ENCODE results near the gene FADS3. TPM values are rescaled to one million over a fixed set of nuclear protein-coding genes. Genes with fewer than 3 reads are reported as not detected.

Gene FADS3
- total RNA-seq, 4 donors from 2014 or later: 10.9 to 27.8 (median 18.3) TPM

DNA sequence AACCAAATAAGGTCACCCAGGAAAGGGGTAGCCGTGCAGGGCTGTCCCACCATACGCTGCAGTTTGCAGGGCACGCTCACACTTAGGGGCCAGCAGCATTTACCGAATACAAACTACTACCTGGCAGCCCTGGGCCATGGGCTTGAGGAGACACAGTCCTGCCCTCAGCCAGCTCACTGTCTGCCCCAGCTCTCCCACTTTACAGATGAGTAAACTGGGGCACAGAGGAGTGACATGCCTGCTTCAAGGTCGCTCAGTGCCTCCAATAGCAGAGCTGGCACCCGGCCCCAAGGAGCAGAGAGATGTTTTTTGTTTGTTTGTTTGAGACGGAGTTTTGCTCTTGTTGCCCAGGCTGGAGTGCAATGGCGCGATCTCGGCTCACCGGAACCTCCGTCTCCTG lies 2.8 kb downstream of the FADS3 start:
- intact Hi-C loops (cut with DNase I; ENCODE audit: low total_unique reads): no loop called here
- TF ChIP-seq POLR2A (IDR thresholded peaks at IDR 0.05): no peak
- TF ChIP-seq, protein P1, sequence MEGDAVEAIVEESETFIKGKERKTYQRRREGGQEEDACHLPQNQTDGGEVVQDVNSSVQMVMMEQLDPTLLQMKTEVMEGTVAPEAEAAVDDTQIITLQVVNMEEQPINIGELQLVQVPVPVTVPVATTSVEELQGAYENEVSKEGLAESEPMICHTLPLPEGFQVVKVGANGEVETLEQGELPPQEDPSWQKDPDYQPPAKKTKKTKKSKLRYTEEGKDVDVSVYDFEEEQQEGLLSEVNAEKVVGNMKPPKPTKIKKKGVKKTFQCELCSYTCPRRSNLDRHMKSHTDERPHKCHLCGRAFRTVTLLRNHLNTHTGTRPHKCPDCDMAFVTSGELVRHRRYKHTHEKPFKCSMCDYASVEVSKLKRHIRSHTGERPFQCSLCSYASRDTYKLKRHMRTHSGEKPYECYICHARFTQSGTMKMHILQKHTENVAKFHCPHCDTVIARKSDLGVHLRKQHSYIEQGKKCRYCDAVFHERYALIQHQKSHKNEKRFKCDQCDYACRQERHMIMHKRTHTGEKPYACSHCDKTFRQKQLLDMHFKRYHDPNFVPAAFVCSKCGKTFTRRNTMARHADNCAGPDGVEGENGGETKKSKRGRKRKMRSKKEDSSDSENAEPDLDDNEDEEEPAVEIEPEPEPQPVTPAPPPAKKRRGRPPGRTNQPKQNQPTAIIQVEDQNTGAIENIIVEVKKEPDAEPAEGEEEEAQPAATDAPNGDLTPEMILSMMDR (IDR thresholded peaks at IDR 0.05): no peak

DNA sequence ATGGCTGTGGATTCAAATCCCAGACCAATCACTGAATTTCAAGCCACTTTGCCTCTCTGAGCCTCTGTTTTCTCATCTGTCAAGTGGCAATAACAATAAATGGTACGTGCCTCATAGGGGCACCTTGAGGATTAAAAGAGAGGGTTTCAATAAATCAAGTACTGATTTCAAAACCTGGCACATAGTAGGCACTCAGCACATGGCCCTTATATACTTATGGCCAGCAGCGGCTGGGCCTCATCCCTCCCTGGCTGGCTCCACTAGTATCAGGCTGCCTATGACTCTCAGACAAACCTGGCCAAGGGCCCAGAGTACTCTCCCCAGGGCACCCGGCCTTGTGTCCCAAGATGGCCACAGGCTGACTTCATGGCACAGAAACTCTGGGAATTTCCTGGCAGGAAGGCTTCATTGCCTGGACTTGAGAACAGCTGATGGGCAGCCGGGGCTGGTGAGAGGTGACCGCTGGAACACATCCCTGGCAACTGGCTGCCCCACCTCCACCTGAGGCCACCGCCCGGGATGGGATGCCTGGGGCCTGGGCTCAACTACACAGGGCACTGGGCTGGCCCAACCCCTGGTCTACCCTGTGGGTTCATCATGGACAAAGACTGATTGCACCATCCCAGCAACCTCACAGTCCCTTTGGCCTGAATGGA lies 3.4 kb downstream of the FADS3 start:
- intact Hi-C loops (cut with DNase I; ENCODE audit: low total_unique reads): no loop called here
- TF ChIP-seq, protein P1 (IDR thresholded peaks at IDR 0.05): no peak
- TF ChIP-seq POLR2A (IDR thresholded peaks at IDR 0.05): no peak
- H3K4me3 ChIP-seq (ENCODE audit: low read depth, poor library complexity, severe bottlenecking): no peak overlapping the region
- DNase-seq (ENCODE audit: low spot score in 2 of 2): peak in 1 of 2 donors; percentile 94
- 76 to 85% methylated on average over 7 of the region's 7 CpGs for WGBS, 2 donors

More for the DNA sequence above, 2.8 kb downstream of the FADS3 start:
- no peak overlapping the region for H3K4me3 ChIP-seq (ENCODE audit: low read depth, poor library complexity, severe bottlenecking)
- 92 to 96% methylated on average over 12 of the region's 12 CpGs for WGBS, 2 donors
- DNase-seq (ENCODE audit: low spot score in 2 of 2): no peak

DNA sequence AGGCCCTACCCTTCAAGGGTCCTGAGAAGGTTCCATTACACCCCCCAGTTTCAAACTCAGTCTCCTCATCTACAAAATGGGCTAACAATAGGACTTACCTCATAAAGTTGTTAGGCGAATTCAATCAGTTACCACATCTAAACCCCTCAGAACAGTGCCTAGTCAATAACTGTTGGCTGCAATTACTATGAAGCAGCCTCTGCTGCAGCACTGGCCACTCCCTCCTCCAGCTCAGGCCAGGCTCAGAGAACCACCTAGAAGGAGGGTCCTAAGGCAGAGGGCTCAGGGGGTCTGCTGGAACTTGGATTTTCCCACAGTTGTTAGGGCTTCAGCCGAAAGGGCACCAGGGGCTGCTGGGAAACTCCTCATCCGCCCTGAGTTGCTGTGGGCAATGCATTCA lies 4.7 kb downstream of the FADS3 start:
- 96 to 100% methylated on average over 3 of the region's 3 CpGs for WGBS, 2 donors
- DNase-seq (ENCODE audit: low spot score in 2 of 2): no peak
- intact Hi-C loops (cut with DNase I; ENCODE audit: low total_unique reads): no loop called here

DNA sequence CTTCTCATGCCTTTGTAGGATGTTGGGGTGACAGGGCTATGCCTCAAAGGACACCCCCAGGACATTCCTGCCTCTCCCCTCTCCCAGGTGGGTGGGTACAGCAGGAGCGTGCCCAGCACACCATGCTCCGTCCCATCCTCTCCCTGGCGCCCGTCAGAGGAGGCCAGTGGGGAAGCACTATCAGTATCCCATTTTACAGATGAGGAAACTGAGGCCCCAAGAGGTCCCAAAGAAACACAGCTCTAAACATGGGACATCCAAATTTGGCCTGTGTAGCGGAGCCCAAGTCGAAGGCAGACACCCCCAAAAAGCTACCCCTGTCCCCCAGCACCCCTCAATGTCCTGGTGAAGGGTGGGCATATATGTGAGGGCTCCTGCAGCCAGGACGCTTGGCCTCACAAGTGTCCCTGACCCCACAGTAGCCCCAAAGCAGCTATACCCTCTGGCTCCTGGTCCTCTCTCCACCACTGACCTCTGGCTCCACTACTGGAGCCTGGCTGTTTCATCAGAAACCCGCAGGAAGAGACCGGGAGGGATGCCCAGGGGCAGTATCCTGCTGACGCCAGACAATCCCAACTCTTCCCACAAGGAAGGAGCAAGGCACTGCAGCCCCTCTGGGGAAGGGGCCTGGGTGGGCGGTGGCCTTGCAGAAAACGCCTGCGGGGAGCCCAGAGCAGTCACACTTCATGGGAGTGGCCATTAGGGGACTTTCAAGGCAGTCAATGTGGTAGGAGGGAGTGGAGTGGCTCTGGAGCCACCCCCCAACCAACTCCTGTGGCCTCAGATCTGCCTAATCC lies 5.4 kb downstream of the FADS3 start:
- DNase-seq (ENCODE audit: low spot score in 2 of 2): no peak
- no peak for TF ChIP-seq POLR2A (IDR thresholded peaks at IDR 0.05)
- TF ChIP-seq, protein P1 (IDR thresholded peaks at IDR 0.05): no peak
- H3K4me3 ChIP-seq (ENCODE audit: low read depth, poor library complexity, severe bottlenecking): no peak overlapping the region
- intact Hi-C loops (cut with DNase I; ENCODE audit: low total_unique reads): no loop called here
- WGBS, 2 donors: 87 to 89% methylated on average over 13 of the region's 13 CpGs

More for the DNA sequence above, 4.7 kb downstream of the FADS3 start:
- no peak overlapping the region for H3K4me3 ChIP-seq (ENCODE audit: low read depth, poor library complexity, severe bottlenecking)
- TF ChIP-seq, protein P1 (IDR thresholded peaks at IDR 0.05): no peak
- no peak for TF ChIP-seq POLR2A (IDR thresholded peaks at IDR 0.05)

DNA sequence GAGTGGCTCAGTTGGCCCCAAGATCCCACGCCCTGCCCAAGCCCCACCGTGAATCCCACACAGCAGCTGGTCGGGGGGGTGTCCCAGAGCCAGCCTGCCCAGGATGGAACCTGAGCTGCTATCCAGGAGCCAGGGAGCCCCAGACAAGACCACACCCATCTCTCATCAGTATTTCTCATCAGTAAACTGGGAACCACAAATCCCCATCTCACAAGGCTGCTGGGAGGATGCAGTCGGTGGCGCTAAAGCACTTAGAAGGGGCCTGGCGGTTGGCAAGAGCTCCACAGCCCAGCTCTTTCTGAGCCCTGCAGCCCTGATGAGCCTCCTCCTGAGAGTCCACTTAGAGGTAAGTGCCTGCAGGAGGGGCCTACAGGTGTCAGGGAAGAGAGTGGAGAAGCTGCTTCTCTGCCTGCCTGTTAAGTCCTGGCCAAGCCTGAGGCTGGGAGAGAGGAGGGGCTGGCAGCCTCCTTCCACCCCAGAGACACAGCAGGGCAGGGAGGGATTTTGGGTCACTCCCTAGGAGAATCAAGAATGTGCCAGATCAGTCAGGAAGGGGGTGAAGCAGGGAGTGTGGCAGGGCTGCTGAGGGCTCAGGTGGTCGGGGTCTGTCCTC lies 6.1 kb downstream of the FADS3 start:
- H3K4me3 ChIP-seq (ENCODE audit: low read depth, poor library complexity, severe bottlenecking): no peak overlapping the region
- 70 to 72% methylated on average over 7 of the region's 7 CpGs for WGBS, 2 donors
- TF ChIP-seq, protein P1 (IDR thresholded peaks at IDR 0.05): no peak
- TF ChIP-seq POLR2A (IDR thresholded peaks at IDR 0.05): no peak
- DNase-seq (ENCODE audit: low spot score in 2 of 2): no peak
- intact Hi-C loops (cut with DNase I; ENCODE audit: low total_unique reads): no loop called here
